Panc1 (cell line): ENCODE data around the gene EPHA3.

Experiments used
- CTCF ChIP-seq: fragments of 450-650 bp; IDR thresholded peaks from 2 replicates; pipeline ENCODE4 v1.5.1; 2017; ENCODE audit warnings: mild to moderate bottlenecking
- POLR2AphosphoS5 ChIP-seq: IDR thresholded peaks from 2 replicates; pipeline ENCODE4 v1.6.1; 2012; ENCODE audit warnings: mild to moderate bottlenecking, low read depth, low read length, moderate library complexity
- REST ChIP-seq, 2 experiments: IDR thresholded peaks; 2 replicates each; pipeline ENCODE4 v1.6.1; 2011 to 2012; ENCODE audit warnings: low read depth in 2 of 2, control low read depth in 1 of 2, low read length in 1 of 2, mild to moderate bottlenecking in 1 of 2, moderate library complexity in 1 of 2; ENCODE audit not compliant: insufficient read depth in 1 of 2
- SIN3A ChIP-seq: IDR thresholded peaks from 2 replicates; pipeline ENCODE4 v1.6.1; 2012; ENCODE audit warnings: low read depth, mild to moderate bottlenecking, low read length, moderate library complexity, borderline replicate concordance; ENCODE audit not compliant: insufficient read depth
- TCF7L2 ChIP-seq: IDR thresholded peaks from 2 replicates; pipeline ENCODE4 v1.6.1; 2011; ENCODE audit warnings: mild to moderate bottlenecking, low read depth, low read length, inconsistent platforms

DNA sequence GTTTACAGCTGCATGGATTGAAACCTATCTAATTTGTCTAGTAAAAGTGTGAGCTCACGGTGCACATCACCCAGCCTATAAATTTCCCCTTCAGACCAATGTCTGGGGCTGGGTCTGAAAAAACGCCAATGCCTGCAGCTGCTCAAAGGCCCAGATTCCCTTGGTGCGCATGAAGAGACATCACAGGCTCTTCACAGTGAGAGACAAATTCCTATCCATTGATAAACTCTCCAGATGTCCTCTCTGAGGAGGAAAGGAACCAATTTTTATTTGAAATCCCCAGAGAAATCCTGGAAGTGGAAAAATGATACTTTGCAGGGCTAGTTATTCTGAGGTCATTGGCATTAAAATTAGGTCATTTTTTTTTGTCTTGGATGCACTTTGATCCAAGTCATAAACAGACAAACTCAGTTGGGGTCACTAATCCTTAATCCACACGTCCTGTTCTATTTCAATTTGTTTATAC lies 360.5 kb downstream of the EPHA3 start:
- TF ChIP-seq POLR2AphosphoS5 (no peak), SIN3A (no peak), CTCF (no peak), REST (IDR thresholded peaks at IDR 0.05; ENCODE audit: insufficient read depth in 1 of 2, low read depth in 2 of 2, low read length in 1 of 2) (no peak), TCF7L2 (no peak)
